PFSK-1 (cell line): ENCODE measurements around the gene BMERB1.

Experiments
- FOXP2 ChIP-seq: optimal IDR thresholded peaks from 2 replicates; pipeline ENCODE3; 2011; ENCODE audit warnings: borderline replicate concordance, control low read depth, inconsistent platforms; ENCODE audit not compliant: insufficient read depth; ENCODE audit errors: extremely low read length, extremely low read depth
- POLR2AphosphoS5 ChIP-seq: IDR thresholded peaks from 2 replicates; pipeline ENCODE4 v1.6.1; 2012; ENCODE audit warnings: low read depth, mild to moderate bottlenecking, control low read depth, low read length, moderate library complexity
- TAF1 ChIP-seq: IDR thresholded peaks from 2 replicates; pipeline ENCODE4 v1.6.1; 2012; ENCODE audit warnings: low read length, control low read depth, borderline replicate concordance; ENCODE audit not compliant: insufficient read depth
- TF ChIP-seq, protein P1 (sequence below), 2 experiments: IDR thresholded peaks; 2 replicates each; pipeline versions ENCODE4 v1.6.1 to v1.8.0; 2011 to 2012; ENCODE audit warnings: low read depth in 2 of 2, low read length in 2 of 2, control low read depth in 1 of 2, inconsistent platforms in 1 of 2, mild to moderate bottlenecking in 1 of 2, moderate library complexity in 1 of 2; ENCODE audit not compliant: insufficient read depth in 1 of 2

DNA sequence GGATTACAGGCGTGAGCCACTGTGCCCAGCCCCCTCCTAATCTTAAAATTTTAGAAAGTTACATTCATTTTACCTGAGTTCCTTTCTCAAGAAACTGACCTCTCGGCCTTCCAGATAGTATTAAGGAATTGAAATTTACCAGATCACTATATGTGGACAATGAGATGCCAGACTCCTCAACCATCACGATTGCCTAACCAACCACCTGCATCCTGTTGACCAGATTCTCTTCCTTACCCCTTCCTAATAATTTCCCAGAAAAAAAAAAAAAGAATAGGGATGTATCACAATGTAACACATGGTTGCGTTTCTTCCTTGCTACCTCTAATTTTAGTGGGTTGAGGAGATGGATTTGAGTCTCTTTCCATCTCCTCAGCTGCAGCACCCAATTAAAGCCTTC lies 72.1 kb downstream of the BMERB1 start:
- TF ChIP-seq FOXP2 (no peak), POLR2AphosphoS5 (no peak), TAF1 (no peak)
- TF ChIP-seq, protein P1, sequence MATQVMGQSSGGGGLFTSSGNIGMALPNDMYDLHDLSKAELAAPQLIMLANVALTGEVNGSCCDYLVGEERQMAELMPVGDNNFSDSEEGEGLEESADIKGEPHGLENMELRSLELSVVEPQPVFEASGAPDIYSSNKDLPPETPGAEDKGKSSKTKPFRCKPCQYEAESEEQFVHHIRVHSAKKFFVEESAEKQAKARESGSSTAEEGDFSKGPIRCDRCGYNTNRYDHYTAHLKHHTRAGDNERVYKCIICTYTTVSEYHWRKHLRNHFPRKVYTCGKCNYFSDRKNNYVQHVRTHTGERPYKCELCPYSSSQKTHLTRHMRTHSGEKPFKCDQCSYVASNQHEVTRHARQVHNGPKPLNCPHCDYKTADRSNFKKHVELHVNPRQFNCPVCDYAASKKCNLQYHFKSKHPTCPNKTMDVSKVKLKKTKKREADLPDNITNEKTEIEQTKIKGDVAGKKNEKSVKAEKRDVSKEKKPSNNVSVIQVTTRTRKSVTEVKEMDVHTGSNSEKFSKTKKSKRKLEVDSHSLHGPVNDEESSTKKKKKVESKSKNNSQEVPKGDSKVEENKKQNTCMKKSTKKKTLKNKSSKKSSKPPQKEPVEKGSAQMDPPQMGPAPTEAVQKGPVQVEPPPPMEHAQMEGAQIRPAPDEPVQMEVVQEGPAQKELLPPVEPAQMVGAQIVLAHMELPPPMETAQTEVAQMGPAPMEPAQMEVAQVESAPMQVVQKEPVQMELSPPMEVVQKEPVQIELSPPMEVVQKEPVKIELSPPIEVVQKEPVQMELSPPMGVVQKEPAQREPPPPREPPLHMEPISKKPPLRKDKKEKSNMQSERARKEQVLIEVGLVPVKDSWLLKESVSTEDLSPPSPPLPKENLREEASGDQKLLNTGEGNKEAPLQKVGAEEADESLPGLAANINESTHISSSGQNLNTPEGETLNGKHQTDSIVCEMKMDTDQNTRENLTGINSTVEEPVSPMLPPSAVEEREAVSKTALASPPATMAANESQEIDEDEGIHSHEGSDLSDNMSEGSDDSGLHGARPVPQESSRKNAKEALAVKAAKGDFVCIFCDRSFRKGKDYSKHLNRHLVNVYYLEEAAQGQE (IDR thresholded peaks at IDR 0.05; ENCODE audit: insufficient read depth in 1 of 2, low read depth in 2 of 2, low read length in 2 of 2), result no peak
